Measurements from ENCODE around the gene XCL2.
"Not testable (repeated sequence)": the region's sequence is repeated elsewhere in the genome, so short reads cannot be mapped to it uniquely, and the experiment has no call there.

The XCL2 gene

GRCh38 chr1:168543840-168544498, at the start of gene XCL2:
XCL2 (minus strand) TSS chr1:168543997; CDS start chr1:168543964, 33 bp downstream.
- DNase-seq, result not testable (repeated sequence)

DNA sequence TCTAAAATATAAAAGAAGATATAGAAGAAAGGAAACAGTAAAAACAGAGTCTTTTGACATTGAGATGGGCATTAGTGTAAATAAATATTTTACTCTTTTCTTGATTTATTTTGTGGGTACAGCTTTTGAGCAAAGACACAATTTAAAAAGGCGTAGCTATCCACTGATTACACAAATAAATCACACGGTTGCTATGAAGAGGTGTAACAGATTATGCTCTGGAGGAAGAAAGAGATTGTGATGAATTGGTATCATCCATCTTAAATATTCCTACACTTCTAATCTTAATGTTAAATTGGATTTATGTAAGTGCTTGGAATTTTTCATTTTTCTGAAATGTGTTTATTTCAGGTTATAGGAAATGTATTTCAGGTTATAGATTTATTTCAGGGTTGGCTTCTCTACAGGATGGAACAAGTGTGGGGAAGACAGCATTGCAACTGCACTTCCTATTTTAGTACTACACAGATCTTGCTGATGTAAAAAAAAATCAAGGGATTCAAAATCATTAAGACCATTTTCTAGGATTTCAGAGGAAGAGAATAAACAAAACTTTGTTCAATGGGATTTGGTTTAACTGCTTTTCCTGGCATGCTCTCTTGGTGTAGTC, 47.9 kb upstream of the XCL2 start:
- no peak for DNase-seq

- DNase-seq, result no peak
These were observed 47.3 kb upstream of the XCL2 start for GRCh38 chr1:168591066-168591465.

- no peak for DNase-seq
These were observed 45.4 kb upstream of the XCL2 start for GRCh38 chr1:168589167-168589566.

DNA sequence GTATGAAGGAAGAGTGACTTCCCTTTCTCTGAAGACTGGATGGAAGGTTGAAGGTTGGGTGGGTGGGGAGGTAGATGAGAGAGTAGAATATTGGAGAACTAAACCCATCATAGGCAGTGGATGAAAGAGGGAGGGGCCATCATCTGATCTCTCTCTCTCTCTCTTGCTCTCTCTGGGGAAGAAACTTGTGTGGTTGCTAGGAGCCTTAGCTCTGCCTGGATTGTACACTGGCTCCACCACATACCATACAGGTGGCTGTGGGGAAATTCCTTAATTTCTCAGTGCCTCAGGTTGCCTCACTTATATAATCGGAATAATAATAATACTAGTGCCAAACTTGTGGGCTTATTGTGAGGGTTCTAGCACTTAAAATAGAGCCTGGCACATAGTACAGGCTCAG, 42.1 kb upstream of the XCL2 start:
- DNase-seq, result no peak

DNA sequence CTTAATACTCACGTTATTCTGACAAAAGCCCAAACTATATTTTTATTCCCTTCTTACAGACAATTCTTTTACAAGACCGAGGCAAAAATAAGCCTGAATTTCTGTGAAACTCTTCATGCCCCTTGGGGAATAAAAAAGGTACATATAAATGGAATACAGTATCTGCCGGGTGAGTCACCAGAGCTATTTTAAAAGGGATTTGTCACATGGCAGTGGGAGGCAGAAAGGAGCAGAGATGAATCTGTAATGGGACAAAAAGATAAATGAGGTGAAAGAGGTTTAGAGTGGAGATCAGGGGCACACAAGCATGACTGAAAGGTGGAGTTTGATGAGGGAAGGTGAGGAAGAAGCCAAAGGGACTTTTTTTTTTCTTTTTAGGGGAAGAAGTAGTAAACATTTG, 41.4 kb upstream of the XCL2 start:
- DNase-seq, result no peak

DNA sequence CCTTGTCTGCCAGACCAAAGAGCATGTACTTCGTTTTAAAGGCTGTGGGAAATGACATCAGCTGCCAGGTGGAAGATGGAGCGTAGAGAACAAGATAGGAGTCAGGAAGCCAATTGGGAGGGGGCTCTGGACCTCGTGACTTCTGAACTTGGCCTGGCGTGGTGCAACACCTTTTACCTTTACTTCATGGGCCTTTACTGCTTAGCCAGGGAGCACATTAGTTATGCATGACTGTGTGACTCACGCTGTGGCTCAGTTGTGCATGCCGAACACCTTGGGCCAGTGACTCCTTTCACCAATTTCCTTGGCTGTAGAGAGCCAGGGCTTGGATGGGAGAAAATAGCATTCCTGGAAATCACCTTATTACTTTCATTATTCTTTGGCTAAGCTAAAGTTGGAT, 39.8 kb upstream of the XCL2 start:
- no peak for DNase-seq

DNA sequence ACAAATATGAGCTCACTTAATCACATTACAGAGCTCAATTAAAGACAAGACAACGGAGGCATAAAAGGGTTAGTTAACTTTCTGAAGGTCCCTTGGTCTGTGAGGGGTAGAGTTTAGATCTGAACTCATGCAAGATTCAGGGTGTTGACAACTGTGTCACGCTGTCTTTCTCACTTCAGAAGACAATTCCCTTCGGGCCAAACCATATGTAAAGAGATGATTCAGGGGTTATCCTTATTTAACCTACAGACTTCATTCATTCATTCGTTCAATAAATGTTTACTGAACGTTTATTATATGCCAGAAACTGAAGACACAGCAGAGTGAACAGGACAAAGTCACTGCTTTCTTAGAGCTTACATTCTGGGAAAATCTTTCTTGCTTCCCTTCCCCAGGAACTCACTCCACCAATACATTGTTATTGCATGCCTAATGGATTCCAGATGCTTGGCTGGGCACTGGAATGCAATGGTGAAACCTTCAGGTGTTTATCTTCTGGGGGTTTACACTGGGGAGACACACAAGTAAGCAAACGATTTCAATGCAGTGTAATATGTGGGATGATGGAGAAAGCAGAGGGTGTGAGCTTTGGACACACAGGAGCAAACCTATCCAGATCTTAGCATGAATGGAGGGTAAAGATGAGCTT, 39.0 kb upstream of the XCL2 start:
- peak; percentile 50 for DNase-seq

DNA sequence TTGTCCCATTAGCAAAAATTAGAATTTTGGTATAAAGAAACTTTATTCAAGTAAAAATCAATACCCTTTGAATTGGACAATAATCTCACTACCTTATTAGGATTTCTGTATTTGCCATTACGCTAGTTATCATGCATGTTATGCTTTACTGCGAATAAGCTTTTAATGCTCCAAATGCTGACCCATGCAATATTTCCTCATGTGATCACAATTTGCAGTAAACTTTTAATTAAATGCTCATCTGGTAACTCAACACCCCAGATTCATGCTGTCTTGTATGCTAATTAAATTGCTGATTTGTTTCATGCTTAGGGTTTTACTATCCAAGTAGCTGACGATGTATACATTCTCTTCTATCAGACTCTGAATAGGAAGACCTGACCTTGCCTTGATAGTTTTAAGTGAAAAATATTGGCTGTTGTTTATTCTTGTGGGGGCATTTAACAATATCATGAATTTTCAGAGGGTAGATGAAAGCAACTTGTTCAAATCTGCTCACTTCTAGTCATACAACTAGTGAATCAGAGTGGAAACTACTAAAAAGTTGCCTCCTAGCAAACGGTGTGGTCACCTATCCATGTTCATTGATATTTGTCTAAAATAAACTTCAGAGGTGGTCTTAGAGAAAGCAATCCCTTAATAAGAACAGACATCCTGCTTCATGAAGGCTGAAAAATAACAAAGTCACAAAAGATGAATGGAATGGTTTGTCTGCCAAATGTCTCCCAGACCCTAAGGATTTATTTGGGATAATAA, 38.2 kb upstream of the XCL2 start:
- no peak for DNase-seq

DNA sequence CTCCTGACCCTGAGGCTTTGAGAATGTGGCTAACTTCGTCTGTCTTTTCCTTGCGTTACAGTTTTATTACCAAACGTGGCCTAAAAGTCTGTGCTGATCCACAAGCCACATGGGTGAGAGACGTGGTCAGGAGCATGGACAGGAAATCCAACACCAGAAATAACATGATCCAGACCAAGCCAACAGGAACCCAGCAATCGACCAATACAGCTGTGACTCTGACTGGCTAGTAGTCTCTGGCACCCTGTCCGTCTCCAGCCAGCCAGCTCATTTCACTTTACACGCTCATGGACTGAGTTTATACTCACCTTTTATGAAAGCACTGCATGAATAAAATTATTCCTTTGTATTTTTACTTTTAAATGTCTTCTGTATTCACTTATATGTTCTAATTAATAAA, 37.2 kb upstream of the XCL2 start:
- not testable (repeated sequence) for DNase-seq

DNA sequence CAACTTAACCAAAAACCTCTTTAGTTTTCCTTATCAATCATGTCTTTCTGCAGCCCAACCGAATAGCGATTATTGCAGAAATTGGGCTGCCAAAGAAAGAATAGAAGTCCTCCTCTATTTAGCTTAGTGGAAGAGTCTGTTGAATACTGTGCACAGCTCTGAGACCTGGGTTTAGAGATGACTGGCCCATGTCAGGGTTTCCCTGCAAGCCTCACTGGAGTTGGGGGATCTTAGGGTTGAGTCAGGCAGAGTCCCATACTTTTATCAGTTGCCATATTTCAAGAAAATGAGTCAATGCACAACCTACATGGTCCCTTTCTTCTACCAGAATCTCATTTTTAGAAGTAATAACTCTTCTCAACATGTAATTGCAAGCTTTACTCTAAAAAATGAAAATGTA, 36.5 kb upstream of the XCL2 start:
- not testable (repeated sequence) for DNase-seq

GRCh38 chr1:168578531-168579185, 34.9 kb upstream of the XCL2 start:
- not testable (repeated sequence) for DNase-seq

DNA sequence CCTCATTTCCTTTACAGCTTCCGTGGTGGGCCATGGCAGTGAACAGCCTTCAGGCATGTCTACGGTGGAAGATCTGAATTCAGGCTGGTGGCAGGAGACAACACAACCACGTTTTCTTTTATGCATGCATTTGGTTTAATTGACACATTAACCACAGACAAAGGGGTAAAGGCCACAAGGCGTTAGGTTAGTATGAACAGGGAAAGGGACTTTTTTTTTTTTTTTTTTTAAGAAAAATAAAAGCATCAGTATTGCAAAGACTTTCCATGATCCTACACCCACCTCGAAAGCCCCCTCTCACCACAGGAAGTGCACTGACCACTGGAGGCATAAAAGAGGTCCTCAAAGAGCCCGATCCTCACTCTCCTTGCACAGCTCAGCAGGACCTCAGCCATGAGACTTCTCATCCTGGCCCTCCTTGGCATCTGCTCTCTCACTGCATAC, 32.5 kb upstream of the XCL2 start, which contains the start of gene XCL1:
Gene XCL1 (plus strand): TSS at position 361 of the 444 bp plus-strand sequence. CDS start 33 bp downstream, at position 394.
- not testable (repeated sequence) for DNase-seq

DNA sequence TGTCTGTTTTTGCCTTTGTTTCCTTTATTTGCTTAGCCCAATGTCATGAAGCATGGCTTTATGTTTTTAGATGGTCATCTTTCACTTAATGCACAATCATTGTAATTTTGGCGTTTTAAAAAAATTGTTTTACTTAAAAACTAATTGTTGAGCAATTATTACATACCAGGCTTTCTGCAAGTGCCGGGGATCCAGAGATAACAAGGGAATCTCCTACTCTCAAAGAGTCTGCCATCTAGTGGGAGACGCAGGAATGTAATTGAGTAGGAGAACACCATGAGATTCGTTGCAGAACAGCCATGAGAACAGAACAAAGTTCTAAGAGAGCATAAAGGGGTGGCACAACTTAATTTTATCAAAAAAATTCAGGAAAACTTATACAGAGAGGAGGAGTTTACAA, 30.4 kb upstream of the XCL2 start:
- DNase-seq, result not testable (repeated sequence)

DNA sequence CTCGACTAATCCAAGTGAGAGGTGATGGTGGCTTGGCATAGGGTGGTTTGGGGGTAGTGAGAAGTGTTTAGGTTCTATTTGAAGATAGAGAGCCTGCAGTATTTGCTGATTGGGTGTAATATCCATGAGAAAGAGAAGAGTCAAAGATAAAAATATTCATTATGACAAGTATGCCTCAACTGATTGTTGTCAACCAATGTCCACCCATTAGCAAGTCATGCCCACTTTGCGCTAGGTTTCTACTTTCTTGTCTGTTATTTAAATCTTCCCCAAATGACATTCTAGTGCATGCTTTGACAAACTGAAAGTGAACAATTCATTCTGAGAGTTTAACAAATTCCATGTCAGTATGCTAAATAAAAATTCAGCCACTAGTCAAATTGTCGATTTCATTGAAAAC, 28.8 kb upstream of the XCL2 start:
- DNase-seq, result no peak

- no peak for DNase-seq
These were observed 26.9 kb upstream of the XCL2 start for GRCh38 chr1:168570652-168571051.

DNA sequence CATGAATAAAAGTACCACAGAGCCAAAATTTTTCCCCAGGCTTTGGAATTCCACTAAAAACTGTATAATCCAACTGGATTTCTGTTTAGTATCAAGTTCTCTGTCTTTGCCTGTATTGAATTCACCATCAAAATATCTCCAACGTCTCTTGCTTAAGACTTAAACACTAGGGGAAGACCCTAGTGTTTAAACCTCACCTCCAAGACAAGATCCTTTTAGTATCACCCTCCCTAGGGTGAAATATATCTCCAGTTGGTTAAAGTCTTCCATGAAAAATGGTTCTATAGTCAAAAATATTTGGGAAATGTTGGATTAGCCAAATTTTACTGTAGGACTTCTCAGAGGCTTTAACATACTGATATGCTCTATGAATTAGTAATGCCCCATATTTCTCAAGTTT, 24.5 kb upstream of the XCL2 start:
- DNase-seq, result no peak

DNA sequence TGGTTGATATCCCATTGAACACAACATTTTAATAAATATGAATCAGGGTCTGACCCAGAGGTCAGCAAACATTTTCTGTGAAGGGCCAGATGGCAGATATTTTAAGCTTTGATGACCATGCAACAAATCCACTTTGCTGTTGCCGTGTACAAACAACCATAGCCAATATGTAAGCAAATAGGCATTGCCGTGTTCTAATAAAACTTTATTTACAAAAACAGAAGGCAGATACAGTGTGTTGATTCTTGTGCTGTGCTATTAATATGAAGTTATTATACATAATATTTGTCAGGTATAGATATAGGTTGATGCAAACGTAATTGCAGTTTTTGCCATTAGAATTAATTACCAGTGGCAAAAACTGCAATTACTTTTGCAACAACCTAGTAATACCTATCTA, 23.8 kb upstream of the XCL2 start:
- DNase-seq, result no peak

DNA sequence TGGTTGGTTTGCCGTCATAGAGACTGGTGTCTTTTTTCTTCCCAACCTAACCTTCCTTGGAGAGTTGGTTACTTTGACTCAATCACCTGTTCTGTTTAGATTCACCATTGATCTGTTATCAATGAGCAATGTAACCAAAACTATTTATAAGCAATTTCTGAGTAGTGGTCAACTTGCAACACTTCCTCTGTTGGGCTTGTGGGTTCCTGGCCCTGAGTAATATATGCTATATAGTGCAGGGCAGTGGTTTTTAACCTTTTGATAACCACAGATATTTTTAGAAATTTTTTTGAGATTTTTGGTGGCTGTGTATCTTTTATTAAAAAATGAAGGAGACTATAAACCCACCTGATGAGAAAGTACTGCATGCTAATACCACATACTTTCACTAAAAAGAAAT, 23.2 kb upstream of the XCL2 start:
- DNase-seq, result no peak

- no peak for DNase-seq
These were observed 22.0 kb upstream of the XCL2 start for GRCh38 chr1:168565825-168566224.

DNA sequence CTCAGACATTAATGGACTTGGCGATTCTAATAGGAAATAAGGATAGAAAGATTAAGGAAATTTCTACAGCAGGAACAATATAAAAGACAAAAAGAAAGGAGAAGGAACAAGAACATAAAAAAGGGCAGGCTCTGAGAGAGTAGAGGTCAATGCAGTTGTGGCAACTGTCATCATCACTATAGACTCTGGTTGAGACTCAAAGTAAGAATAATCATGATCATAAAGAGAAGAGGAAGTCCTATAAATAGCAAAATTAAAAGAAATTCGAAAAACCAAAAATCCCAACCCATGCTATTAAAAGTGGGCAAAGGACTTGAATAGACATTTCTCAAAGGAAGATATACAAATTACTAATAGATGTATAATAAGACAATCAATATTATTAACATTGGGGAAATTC, 18.2 kb upstream of the XCL2 start:
- no peak for DNase-seq

DNA sequence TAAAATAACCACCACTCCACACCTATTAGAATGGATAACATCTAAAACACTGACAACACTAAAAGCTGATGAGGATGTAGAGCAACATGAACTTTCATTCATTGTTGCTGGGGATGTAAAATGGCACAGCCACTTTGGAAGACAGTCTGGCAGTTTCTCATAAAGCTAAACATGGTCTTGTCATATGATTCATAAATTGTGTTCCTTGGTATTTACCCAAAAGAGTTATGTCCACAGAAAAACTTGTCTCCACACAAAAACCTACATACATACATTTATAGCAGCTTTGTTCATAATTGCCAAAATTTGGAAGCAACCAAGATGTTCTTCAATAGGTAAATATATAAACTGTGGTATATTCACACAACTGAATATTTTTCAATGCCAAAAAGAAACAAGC, 16.6 kb upstream of the XCL2 start:
- no peak for DNase-seq

DNA sequence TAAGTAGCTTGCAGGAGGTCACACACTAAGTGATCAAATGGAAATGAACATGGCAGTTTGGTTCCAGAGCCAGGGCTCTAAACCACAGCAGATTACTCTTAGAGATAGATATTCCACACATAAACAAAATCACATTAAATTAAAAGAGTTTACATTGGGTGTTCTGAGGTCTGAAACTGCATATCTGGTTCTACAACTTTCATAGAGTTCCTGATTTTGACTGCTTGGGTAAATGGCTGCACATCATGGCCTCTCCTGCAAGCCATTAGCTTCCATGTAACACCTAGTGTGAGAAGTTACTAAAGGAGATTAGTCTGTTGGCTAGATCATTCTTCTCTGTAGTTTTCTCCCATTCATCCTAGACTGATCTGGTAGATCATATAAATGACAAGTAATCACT, 12.8 kb upstream of the XCL2 start:
- DNase-seq, result no peak

Measured in right forelimb (tissue), 1 donor.